Stimulated activated effector memory CD8-positive, alpha-beta T cell treated with anti-CD3 and anti-CD28 coated beads, Interleukin-12 subunit alpha, Interleukin-12 subunit beta, amount 100 ng/mL, for 72 hours (primary cell): ENCODE data around the gene RGL1.

Source experiments
- ATAC-seq: fragments of 150-1000 bp; cut with Tn5 transposase; 2 replicates; pipeline ENCODE4 v1.10.0; 2021
- DNase-seq, 2 donors: peaks; one replicate each; pipeline ENCODE4 v3.0.0; 2021 to 2022; ENCODE audit warnings: low spot score in 2 of 2
- H3K27ac Mint-ChIP-seq: one replicate; pipeline ENCODE4 v1.8.0; 2022; ENCODE audit warnings: mild to moderate bottlenecking, mixed read lengths
- H3K36me3 Mint-ChIP-seq: one replicate; pipeline ENCODE4 v1.8.0; 2022; ENCODE audit warnings: mild to moderate bottlenecking, mixed read lengths
- H3K4me1 Mint-ChIP-seq: one replicate; pipeline ENCODE4 v1.8.0; 2022; ENCODE audit warnings: mixed read lengths
- H3K4me3 Mint-ChIP-seq: one replicate; pipeline ENCODE4 v1.8.0; 2022; ENCODE audit warnings: mild to moderate bottlenecking, mixed read lengths
- H3K9me3 Mint-ChIP-seq: one replicate; pipeline ENCODE4 v1.8.0; 2022; ENCODE audit warnings: mixed read lengths

The RGL1 gene

DNA sequence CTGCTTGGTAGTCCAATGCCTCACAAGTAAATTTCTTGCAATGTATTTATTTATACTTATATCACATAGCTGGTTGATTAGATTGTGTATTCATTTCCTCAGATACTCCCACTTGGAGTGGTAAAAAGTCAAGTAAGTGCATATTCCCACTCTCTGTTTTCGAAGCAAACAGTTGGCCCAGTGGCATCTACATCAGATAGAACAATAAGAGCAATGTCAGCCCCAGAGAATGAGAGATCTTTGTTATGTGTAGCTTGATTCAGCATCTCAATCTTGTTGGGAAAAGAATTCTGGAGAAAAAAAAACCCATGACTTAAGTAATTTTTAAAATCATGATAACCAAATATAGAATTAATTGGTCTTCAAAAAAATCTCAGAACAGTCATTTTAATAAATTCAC, 25.5 kb downstream of the RGL1 start:
- Mint-ChIP-seq H3K9me3 (no peaks in the 10 kb centered on the region), H3K36me3 (no peaks in the 10 kb centered on the region), H3K4me3 (no peak overlapping the region), H3K27ac (no peak overlapping the region), H3K4me1 (no peaks in the 10 kb centered on the region)
- ATAC-seq (no peak), DNase-seq (no peak)

DNA sequence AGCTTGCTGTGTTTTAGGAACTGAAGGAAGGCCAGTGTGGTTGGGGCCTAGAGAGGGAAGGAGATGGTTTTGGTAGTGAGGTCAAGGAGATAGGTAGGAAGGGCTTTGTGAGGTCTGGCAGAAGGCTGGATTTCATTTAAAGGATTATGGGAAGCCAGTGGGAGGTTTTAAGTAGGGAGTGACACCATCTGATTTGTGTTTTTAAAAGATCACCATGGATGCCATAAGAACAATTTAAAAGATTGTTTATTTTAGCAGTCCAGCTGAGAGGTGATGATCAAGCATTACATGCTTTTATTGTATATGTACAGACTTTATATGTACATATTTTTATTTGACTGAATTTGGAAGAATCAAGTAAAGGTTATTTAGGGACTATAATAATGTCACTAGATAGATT, 26.4 kb downstream of the RGL1 start:
- Mint-ChIP-seq H3K9me3 (no peaks in the 10 kb centered on the region), H3K27ac (no peak overlapping the region), H3K36me3 (no peaks in the 10 kb centered on the region), H3K4me3 (no peak overlapping the region), H3K4me1 (no peaks in the 10 kb centered on the region)
- no peak for DNase-seq
- ATAC-seq, result no peak

DNA sequence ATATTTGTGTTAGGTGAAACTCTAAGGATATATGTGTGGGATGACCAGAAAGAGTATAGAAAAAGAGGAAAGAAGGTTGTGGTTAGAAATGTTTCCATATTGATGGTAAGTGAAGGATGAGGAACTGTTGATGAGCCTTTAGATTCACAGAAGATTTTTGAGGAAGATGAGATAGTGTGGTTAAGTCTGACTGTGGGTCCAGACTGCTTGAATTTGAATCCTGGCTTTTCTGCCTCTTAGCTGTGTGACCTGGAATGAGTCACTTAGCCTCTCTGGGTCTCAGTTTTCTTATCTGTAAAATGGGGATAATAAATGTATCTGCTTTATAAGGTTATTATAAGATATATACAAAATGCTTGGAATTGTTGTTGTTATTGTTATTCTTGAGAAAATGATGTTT, 27.5 kb downstream of the RGL1 start:
- Mint-ChIP-seq H3K27ac (no peak overlapping the region), H3K9me3 (no peaks in the 10 kb centered on the region), H3K4me1 (no peaks in the 10 kb centered on the region), H3K4me3 (no peak overlapping the region), H3K36me3 (no peaks in the 10 kb centered on the region)
- DNase-seq (no peak), ATAC-seq (no peak)

DNA sequence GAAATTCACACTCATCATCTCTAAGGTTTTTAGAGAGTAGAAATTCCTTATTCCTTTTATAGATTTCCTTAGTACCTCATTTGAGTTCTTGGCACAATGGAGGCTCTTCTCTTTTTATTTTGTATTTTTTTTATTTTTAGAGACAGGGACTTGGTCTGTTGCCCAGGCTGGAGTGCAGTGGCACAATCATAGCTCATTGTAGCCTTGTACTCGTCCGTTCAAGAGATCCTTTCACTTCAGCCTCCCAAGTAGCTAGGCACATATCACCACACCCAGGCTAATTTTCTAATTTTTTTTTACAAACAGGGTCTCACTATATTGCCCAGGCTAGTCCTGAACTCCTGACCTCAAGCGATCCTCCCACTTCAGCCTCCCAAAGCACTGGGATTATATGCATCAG, 29.6 kb downstream of the RGL1 start:
- Mint-ChIP-seq H3K4me3 (no peak overlapping the region), H3K36me3 (no peaks in the 10 kb centered on the region), H3K27ac (no peak overlapping the region), H3K9me3 (no peaks in the 10 kb centered on the region), H3K4me1 (no peaks in the 10 kb centered on the region)
- no peak for ATAC-seq
- no peak for DNase-seq

DNA sequence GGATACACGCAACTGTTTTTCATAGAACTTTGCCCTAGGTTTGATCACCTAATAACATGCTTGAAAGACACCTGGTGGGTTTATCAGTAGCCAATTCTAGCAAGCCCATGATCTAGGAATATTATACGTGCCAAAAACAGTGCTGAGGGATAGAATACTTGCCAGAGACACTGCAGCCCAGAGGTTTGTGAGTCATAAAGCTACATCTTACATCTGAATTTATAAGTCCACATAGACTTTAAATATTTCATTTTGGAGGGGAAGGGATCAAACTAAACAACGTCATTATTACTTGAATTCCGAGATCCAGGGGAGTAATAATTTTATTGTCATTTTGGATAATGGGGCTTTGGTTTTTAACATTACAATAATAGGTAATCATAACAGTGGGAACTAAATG, 31.7 kb downstream of the RGL1 start:
- H3K36me3 Mint-ChIP-seq, result no peaks in the 10 kb centered on the region
- ATAC-seq (no peak), DNase-seq (no peak)
- no peaks in the 10 kb centered on the region for H3K9me3 Mint-ChIP-seq
- H3K4me3 Mint-ChIP-seq, result no peak overlapping the region
- H3K4me1 Mint-ChIP-seq, result peaks cover 3% of the 10 kb centered on the region
- no peak overlapping the region for H3K27ac Mint-ChIP-seq

DNA sequence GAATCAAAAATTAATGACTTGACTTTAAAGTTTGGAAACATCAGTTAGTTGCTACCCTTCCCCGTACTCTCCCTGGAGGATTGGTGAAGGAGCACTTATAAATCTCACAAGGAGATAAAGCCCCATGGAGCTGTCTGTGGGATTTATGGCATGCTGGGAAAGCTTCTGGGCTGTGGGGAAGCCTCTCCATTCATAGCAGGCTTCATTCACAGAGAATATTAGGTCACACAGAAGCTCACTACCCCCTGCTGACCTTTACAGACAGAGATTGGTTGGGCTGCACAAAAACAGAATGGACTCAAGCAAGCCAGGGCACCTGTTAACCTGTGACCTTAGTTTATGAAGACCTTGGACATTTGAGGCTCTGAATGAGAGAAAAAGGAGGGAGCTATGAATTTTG, 32.1 kb downstream of the RGL1 start:
- Mint-ChIP-seq H3K4me3 (no peak overlapping the region), H3K9me3 (no peaks in the 10 kb centered on the region), H3K4me1 (peaks cover 8% of the 10 kb centered on the region), H3K27ac (no peak overlapping the region), H3K36me3 (no peaks in the 10 kb centered on the region)
- DNase-seq (no peak), ATAC-seq (no peak)

DNA sequence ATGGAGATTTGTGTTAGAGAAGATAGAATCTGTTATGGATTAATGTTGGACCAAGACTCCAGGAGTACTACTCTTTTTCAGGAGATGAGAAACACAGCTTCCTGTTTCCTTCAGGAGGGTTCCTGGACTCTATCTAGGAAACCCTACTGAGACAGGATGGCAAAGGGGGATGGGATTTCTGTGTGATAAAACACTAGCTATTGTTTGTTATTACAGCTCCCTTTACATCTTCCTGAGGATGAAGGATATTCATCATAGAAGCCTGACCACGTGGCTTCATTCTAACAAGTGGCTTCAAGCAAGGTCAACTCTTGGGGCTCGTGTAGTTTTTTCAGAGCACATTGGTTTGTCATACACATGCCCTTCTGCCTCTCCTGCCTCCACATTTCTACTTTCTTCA, 33.3 kb downstream of the RGL1 start:
- Mint-ChIP-seq H3K36me3 (no peaks in the 10 kb centered on the region), H3K4me1 (peaks cover 17% of the 10 kb centered on the region), H3K9me3 (no peaks in the 10 kb centered on the region), H3K4me3 (no peak overlapping the region), H3K27ac (no peak overlapping the region)
- ATAC-seq (no peak), DNase-seq (no peak)

DNA sequence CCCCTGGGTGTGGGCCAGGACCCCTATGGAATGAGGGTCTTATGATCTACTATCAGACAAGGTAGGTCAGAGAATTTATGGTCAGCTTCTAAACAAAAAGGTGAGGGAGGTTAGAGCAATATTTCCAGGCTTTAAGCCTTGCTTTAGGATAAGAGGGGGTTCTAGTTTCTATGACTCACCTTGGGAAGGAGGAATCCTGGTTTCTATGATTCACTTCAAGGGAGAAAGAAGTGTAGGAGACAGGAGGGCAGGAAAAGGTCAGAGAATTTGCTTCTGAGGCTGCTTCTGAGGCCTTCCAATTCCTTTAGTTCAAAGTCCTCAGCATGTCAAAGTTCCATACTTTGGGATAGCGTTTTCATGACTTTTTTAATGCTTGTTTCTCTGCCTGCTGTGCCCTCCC, 35.2 kb downstream of the RGL1 start:
- no peaks in the 10 kb centered on the region for H3K36me3 Mint-ChIP-seq
- H3K4me1 Mint-ChIP-seq, result peaks cover 17% of the 10 kb centered on the region
- no peak overlapping the region for H3K27ac Mint-ChIP-seq
- no peaks in the 10 kb centered on the region for H3K9me3 Mint-ChIP-seq
- ATAC-seq, result no peak
- no peak for DNase-seq
- no peak overlapping the region for H3K4me3 Mint-ChIP-seq

DNA sequence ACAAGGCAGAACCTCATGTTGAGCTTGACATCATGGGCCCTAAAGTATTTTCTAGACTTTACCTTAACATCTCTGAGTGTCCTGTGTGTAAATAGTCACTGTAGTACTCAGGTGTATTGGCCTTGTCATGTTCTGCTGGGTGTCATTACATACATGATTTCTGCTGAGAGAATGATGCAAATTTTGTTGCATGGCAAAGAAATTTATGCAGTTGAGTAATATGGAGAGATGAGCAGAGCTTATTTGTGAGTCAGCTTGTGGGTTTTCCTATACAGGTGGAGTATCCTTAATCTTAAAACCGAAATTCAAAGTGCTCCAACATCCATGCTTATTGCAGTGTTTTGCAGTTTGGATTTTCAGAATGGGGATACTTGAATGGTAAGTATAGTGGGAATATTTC, 36.6 kb downstream of the RGL1 start:
- peak overlapping the region; percentile 20 for H3K4me3 Mint-ChIP-seq

DNA sequence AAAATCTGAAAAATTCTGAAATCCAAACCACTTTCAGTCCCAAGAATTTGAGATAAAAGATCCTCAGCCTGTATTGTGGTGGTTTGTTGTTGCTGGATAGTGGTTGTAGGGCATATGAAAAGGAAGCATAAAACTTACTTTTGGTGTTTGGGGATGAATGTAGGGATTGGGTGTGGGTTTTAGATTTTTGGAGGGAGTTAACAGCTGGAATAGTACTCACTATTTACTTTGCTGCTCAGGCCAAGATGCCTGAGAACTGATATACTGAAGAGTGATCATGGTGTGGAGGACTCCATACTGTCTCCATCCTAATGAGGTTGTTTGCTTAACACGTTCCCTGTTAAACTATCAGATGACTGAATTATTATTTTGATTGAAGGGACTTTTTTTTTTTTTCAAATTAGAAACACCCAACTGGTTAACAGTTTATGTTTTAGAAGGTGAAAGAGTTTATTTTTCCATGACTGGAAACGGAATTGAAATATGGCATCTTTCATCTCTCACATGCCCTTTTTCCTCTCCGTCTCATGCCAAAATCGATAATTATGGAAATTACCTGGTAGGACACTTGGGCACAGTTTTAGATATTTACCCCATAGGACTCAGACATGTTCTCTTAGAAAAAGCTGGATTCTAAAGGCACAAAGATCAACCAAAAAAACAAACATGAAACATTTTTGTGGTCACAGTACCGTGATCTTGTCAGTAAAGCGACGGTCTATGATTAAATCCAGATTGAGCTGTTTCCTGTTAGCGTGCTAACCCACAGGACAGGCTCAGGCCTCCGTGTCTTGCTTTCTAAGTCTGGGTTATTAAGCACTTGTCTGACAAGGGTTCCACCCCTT, 37.3 kb downstream of the RGL1 start:
- Mint-ChIP-seq H3K4me3 (peak overlapping the region; percentile 20), H3K4me1 (peaks cover 17% of the 10 kb centered on the region), H3K9me3 (no peaks in the 10 kb centered on the region), H3K27ac (peak overlapping the region; percentile 68), H3K36me3 (no peaks in the 10 kb centered on the region)
- DNase-seq (peak in 1 of 2 donors; percentile 51), ATAC-seq (peak; percentile 91)

More for the DNA sequence above, 36.6 kb downstream of the RGL1 start:
- Mint-ChIP-seq H3K36me3 (no peaks in the 10 kb centered on the region), H3K9me3 (no peaks in the 10 kb centered on the region), H3K4me1 (peaks cover 17% of the 10 kb centered on the region), H3K27ac (peak overlapping the region; percentile 68)
- ATAC-seq, result peak; percentile 81
- no peak for DNase-seq

DNA sequence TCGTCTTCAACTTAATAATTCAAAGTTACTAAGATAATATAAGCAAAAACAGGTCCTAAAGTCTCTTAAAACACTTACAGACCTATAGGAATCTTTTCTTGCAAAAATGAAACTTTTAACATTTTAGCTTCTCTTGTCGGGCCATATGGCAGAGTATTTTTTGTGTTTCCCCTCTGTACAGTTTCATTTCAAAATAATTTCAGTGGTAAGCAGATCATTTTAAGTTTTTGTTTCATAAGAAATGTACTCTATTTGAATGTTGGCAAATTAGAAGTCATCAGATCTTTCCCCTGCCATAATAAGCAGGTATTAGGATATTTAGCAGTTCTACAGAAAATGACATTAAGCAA, 37.9 kb downstream of the RGL1 start:
- peaks cover 17% of the 10 kb centered on the region for H3K4me1 Mint-ChIP-seq
- H3K36me3 Mint-ChIP-seq, result no peaks in the 10 kb centered on the region
- no peaks in the 10 kb centered on the region for H3K9me3 Mint-ChIP-seq
- peak overlapping the region; percentile 68 for H3K27ac Mint-ChIP-seq
- DNase-seq, result no peak
- peak overlapping the region; percentile 20 for H3K4me3 Mint-ChIP-seq
- ATAC-seq, result no peak

DNA sequence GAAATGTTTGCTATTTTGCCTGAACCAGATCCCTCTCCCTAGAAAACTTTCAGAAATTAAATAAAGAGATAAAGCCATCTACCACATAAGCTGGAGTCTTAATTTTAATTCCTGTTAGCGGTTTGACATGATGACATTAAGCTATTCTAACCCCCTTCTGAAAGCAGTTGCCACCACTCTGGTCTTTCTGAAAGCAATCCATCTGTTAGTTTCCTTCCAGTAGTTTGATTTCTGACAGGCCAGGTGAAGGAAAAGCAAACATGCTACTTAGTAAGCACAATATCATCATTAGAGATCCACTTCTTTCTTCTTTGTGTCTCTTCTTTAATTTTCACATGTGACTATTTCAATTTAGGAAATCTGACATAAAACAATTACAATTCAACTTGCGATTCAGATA, 39.9 kb downstream of the RGL1 start:
- Mint-ChIP-seq H3K4me1 (peaks cover 17% of the 10 kb centered on the region), H3K4me3 (no peak overlapping the region), H3K27ac (no peak overlapping the region), H3K36me3 (no peaks in the 10 kb centered on the region), H3K9me3 (no peaks in the 10 kb centered on the region)
- DNase-seq (no peak), ATAC-seq (no peak)

DNA sequence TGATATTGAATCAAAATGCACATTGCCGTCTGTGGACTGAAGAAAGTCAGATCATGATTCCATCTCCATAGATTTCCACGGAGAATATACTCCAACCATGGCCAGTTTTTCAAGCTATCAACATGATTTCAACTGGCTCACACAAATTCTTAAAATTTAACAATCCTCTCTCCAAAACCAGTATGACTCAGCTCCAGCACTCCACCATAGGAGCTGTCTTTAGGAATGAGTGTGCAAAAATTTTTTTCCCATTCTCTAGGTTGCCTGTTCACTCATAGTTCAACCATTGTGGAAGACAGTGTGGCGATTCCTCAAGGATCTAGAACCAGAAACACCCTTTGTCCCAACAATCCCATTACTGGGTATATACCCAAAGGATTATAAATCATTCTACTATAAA, 40.8 kb downstream of the RGL1 start:
- DNase-seq (no peak), ATAC-seq (no peak)
- Mint-ChIP-seq H3K4me3 (no peak overlapping the region), H3K36me3 (no peaks in the 10 kb centered on the region), H3K4me1 (peaks cover 17% of the 10 kb centered on the region), H3K27ac (no peak overlapping the region), H3K9me3 (no peaks in the 10 kb centered on the region)

DNA sequence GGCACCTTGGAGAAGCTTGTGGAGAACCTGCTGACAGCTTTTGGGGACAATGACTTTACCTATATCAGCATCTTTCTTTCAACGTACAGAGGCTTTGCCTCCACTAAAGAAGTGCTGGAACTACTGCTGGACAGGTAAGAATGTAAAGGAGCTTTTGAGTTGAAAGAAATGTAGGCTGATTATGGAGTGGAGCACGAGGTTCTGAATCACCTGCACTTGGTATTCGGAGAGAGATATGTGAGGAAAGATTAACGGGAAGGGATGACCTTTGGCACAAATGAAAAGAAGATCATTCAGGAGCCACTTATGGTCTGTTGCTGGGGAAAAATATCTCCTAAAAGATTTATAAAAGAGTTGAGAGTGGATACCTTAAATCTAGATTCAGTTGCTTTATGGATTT, 42.7 kb downstream of the RGL1 start:
- Mint-ChIP-seq H3K36me3 (no peaks in the 10 kb centered on the region), H3K27ac (no peak overlapping the region), H3K4me1 (peaks cover 3% of the 10 kb centered on the region), H3K9me3 (no peaks in the 10 kb centered on the region), H3K4me3 (no peak overlapping the region)
- DNase-seq, result no peak
- ATAC-seq, result no peak

DNA sequence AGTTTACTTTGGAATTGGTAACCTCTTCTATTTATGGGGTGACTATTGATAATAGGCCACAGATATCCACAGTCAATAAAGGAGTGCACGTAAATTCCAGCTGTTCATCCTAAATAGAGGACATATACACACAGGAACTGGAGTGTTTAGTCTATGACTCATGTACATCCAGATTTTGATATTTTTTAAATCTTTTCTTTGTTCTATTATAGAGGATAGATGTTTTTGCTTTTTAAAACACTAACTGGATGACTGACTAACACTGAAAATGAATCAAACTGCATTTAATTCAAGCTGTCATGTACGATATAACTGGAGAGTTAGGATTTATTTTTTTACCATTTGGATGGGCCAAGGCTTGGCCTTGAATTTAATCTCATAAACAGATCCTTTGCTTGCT, 45.9 kb downstream of the RGL1 start:
- Mint-ChIP-seq H3K27ac (no peak overlapping the region), H3K4me1 (no peaks in the 10 kb centered on the region), H3K9me3 (no peaks in the 10 kb centered on the region), H3K4me3 (no peak overlapping the region), H3K36me3 (no peaks in the 10 kb centered on the region)
- no peak for DNase-seq
- no peak for ATAC-seq

DNA sequence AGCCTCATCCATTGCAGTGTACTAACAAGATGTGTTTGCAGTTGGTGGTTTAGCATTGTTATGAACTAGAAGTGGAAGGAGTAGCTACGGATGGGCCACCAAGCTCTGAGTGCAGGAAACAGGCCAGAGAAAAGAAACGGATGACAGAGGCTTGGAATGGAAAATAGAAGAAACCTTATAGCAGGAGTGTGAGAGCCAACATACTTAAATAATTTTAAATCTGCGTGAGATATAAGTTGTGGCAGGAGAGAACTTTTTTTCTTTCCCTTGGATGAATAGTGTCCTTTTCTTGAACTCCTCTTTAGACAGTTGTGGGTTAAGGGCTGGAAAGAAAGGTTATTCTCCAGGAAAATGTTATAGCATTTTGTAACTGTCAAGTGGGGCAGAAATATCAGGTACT, 54.2 kb downstream of the RGL1 start:
- H3K27ac Mint-ChIP-seq, result no peak overlapping the region
- DNase-seq (no peak), ATAC-seq (no peak)

DNA sequence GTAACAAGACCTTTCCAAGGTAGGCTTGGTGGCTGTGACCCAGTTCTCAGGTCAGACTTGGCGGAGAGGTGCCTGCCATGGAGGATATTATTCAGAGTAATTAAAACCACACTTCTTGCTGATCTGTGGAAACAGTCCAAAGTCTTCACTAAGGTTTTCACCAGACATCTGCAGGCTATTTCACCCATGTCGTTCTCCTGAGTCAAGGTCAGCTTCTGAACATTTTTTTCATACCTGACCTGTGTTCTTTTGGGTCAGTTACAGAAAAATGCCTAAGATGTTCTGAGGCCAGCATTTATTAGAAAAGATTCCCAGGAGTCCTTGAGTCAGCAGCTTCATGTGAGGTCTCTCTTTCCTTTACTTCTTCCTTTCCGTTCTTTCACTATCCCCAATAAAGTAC, 54.9 kb downstream of the RGL1 start:
- H3K4me1 Mint-ChIP-seq, result peaks cover 5% of the 10 kb centered on the region
- H3K27ac Mint-ChIP-seq, result no peak overlapping the region
- no peak overlapping the region for H3K4me3 Mint-ChIP-seq
- H3K36me3 Mint-ChIP-seq, result no peaks in the 10 kb centered on the region
- no peaks in the 10 kb centered on the region for H3K9me3 Mint-ChIP-seq
- ATAC-seq (no peak), DNase-seq (no peak)

More for the DNA sequence above, 54.2 kb downstream of the RGL1 start:
- Mint-ChIP-seq H3K4me3 (no peak overlapping the region), H3K4me1 (peaks cover 5% of the 10 kb centered on the region), H3K9me3 (no peaks in the 10 kb centered on the region), H3K36me3 (no peaks in the 10 kb centered on the region)
